H9 (cell line): ENCODE measurements around the gene MYT1. TPM values are rescaled to one million over a fixed set of nuclear protein-coding genes. Genes with fewer than 3 reads are reported as not detected.

Source experiments
- DNase-seq: peaks from one replicate; pipeline ENCODE4 v3.0.0-alpha.2; 2017
- H2AFZ ChIP-seq: one replicate; pipeline ENCODE4 v1.6.1; 2013; ENCODE audit warnings: mild to moderate bottlenecking, low read length, control low read depth, moderate library complexity
- H2AK5ac ChIP-seq: 2 replicates; pipeline ENCODE4 v1.6.1; 2013; ENCODE audit warnings: low read length, control low read depth, mixed read lengths; ENCODE audit not compliant: insufficient read length
- H2BK120ac ChIP-seq: one replicate; pipeline ENCODE4 v1.6.1; 2013; ENCODE audit warnings: low read depth, mild to moderate bottlenecking, low read length, control low read depth, inconsistent platforms; ENCODE audit not compliant: poor library complexity, severe bottlenecking
- H2BK12ac ChIP-seq: 2 replicates; pipeline ENCODE4 v1.6.1; 2013; ENCODE audit warnings: low read length, control low read depth, mixed read lengths, low read depth; ENCODE audit not compliant: insufficient read length
- H2BK15ac ChIP-seq: 2 replicates; pipeline ENCODE4 v1.6.1; 2013; ENCODE audit warnings: low read depth, low read length, control low read depth
- H2BK20ac ChIP-seq: one replicate; pipeline ENCODE4 v1.6.1; 2013; ENCODE audit warnings: low read depth, mild to moderate bottlenecking, low read length, control low read depth, inconsistent platforms; ENCODE audit not compliant: poor library complexity, severe bottlenecking
- H2BK5ac ChIP-seq: 2 replicates; pipeline ENCODE4 v1.6.1; 2013; ENCODE audit warnings: low read length, control low read depth, mixed read lengths; ENCODE audit not compliant: insufficient read length
- H3K14ac ChIP-seq: 2 replicates; pipeline ENCODE4 v1.6.1; 2013; ENCODE audit warnings: low read length, control low read depth; ENCODE audit not compliant: insufficient read depth
- H3K18ac ChIP-seq: 2 replicates; pipeline ENCODE4 v1.6.1; 2013; ENCODE audit warnings: low read depth, mild to moderate bottlenecking, mixed read lengths, low read length, control low read depth; ENCODE audit not compliant: insufficient read length
- H3K23ac ChIP-seq: 2 replicates; pipeline ENCODE4 v1.6.1; 2013; ENCODE audit warnings: low read length, control low read depth, mixed read lengths, low read depth; ENCODE audit not compliant: insufficient read length
- H3K23me2 ChIP-seq: 2 replicates; pipeline ENCODE4 v1.6.1; 2013; ENCODE audit warnings: low read depth, mild to moderate bottlenecking, mixed read lengths, low read length, control low read depth; ENCODE audit not compliant: insufficient read length, poor library complexity, severe bottlenecking
- H3K27ac ChIP-seq: 2 replicates; pipeline ENCODE4 v1.5.1; 2013; ENCODE audit warnings: low read length, control low read depth, mixed read lengths, low read depth; ENCODE audit not compliant: insufficient read length
- H3K27me3 ChIP-seq: 2 replicates; pipeline ENCODE4 v1.6.1; 2013; ENCODE audit warnings: low read length, control low read depth, inconsistent platforms; ENCODE audit not compliant: insufficient read depth
- H3K4ac ChIP-seq: 2 replicates; pipeline ENCODE4 v1.6.1; 2013; ENCODE audit warnings: low read depth, mild to moderate bottlenecking, control low read depth, inconsistent platforms, low read length, moderate library complexity
- H3K4me1 ChIP-seq: 2 replicates; pipeline ENCODE4 v1.6.1; 2013; ENCODE audit warnings: low read length, control low read depth, inconsistent platforms; ENCODE audit not compliant: insufficient read depth
- H3K4me2 ChIP-seq: 2 replicates; pipeline ENCODE4 v1.6.1; 2013; ENCODE audit warnings: low read length, control low read depth, mixed read lengths; ENCODE audit not compliant: insufficient read length, insufficient read depth
- H3K56ac ChIP-seq: 2 replicates; pipeline ENCODE4 v1.6.1; 2013; ENCODE audit warnings: low read depth, mild to moderate bottlenecking, mixed read lengths, low read length, control low read depth; ENCODE audit not compliant: insufficient read length
- H3K79me1 ChIP-seq: 2 replicates; pipeline ENCODE4 v1.6.1; 2013; ENCODE audit warnings: low read depth, mild to moderate bottlenecking, moderate library complexity, low read length, control low read depth, inconsistent platforms; ENCODE audit not compliant: insufficient read depth, poor library complexity, severe bottlenecking
- H3K79me2 ChIP-seq: 2 replicates; pipeline ENCODE4 v1.6.1; 2013; ENCODE audit warnings: low read length, control low read depth, inconsistent platforms; ENCODE audit not compliant: insufficient read depth
- H3K9ac ChIP-seq: 2 replicates; pipeline ENCODE4 v1.6.1; 2013; ENCODE audit warnings: low read length, control low read depth, mixed read lengths; ENCODE audit not compliant: insufficient read length; ENCODE audit errors: extremely low read depth
- H3K9me3 ChIP-seq: one replicate; pipeline ENCODE4 v1.6.1; 2013; ENCODE audit warnings: low read depth, low read length, inconsistent platforms; ENCODE audit not compliant: control insufficient read depth
- H3T11ph ChIP-seq: one replicate; pipeline ENCODE4 v1.6.1; 2013; ENCODE audit warnings: mild to moderate bottlenecking, low read length, control low read depth, inconsistent platforms
- H4K20me1 ChIP-seq: one replicate; pipeline ENCODE4 v1.6.1; 2013; ENCODE audit not compliant: control insufficient read depth, insufficient read length, insufficient read depth
- H4K5ac ChIP-seq: 2 replicates; pipeline ENCODE4 v1.6.1; 2013; ENCODE audit warnings: low read depth, mild to moderate bottlenecking, mixed read lengths, low read length, control low read depth; ENCODE audit not compliant: insufficient read length
- H4K8ac ChIP-seq: replicated peaks from 2 replicates; pipeline ENCODE4 v1.6.1; 2013; ENCODE audit warnings: low read length, control low read depth, mixed read lengths, low read depth; ENCODE audit not compliant: insufficient read length
- H4K91ac ChIP-seq: 2 replicates; pipeline ENCODE4 v1.6.1; 2013; ENCODE audit warnings: low read depth, mild to moderate bottlenecking, moderate library complexity, mixed read lengths, low read length, control low read depth; ENCODE audit not compliant: insufficient read length
- H3K27ac Mint-ChIP-seq, 3 experiments: 2 replicates in 2 of 3; 3 replicates in 1 of 3; pipeline ENCODE4 v1.8.0; 2020 to 2021; ENCODE audit warnings: mixed read lengths in 3 of 3, mild to moderate bottlenecking in 1 of 3, moderate library complexity in 1 of 3
- H3K27me3 Mint-ChIP-seq: 2 replicates; pipeline ENCODE4 v1.8.0; 2021; ENCODE audit warnings: low read depth, mild to moderate bottlenecking, moderate library complexity, mixed read lengths
- H3K36me3 Mint-ChIP-seq, 3 experiments: 2 replicates in 2 of 3; 3 replicates in 1 of 3; pipeline ENCODE4 v1.8.0; 2020 to 2021; ENCODE audit warnings: low read depth in 3 of 3, mixed read lengths in 3 of 3; ENCODE audit not compliant: insufficient read depth in 1 of 3
- H3K4me1 Mint-ChIP-seq, 2 experiments: 2 replicates each; pipeline ENCODE4 v1.8.0; 2020; ENCODE audit warnings: mixed read lengths in 2 of 2
- H3K4me3 Mint-ChIP-seq, 2 experiments: 2 replicates in 1 of 2; 3 replicates in 1 of 2; pipeline ENCODE4 v1.8.0; 2020 to 2021; ENCODE audit warnings: mild to moderate bottlenecking in 2 of 2, mixed read lengths in 2 of 2, moderate library complexity in 1 of 2
- H3K9me3 Mint-ChIP-seq, 2 experiments: 2 replicates in 1 of 2; 3 replicates in 1 of 2; pipeline ENCODE4 v1.8.0; 2020; ENCODE audit warnings: mild to moderate bottlenecking in 2 of 2, mixed read lengths in 2 of 2, moderate library complexity in 1 of 2
- CTCF ChIP-seq: fragments of 200-600 bp; sonication (generic); conservative IDR thresholded peaks from 3 replicates; pipeline ENCODE4 v1.8.0; 2021; ENCODE audit warnings: antibody characterized with exemption, mild to moderate bottlenecking
- WGBS: extraction: QIAGEN DNeasy Blood & Tissue Kit; methylation state at CpG from one replicate; pipeline ENCODE4 v1.1.7; 2013; ENCODE audit warnings: missing lambda C conversion rate, low lambda C conversion rate, mixed read lengths; ENCODE audit not compliant: insufficient read length; ENCODE audit errors: extremely low coverage; 5-methylcytosine and 5-hydroxymethylcytosine counted together
- total RNA-seq: library from RNA; stranded (reverse); gene quantifications from 2 replicates; pipeline ENCODE4 v1.2.1, GENCODE V29; 2021

MYT1 gene
- total RNA-seq, 1 experiment from 2014 or later: 0.79 TPM

DNA sequence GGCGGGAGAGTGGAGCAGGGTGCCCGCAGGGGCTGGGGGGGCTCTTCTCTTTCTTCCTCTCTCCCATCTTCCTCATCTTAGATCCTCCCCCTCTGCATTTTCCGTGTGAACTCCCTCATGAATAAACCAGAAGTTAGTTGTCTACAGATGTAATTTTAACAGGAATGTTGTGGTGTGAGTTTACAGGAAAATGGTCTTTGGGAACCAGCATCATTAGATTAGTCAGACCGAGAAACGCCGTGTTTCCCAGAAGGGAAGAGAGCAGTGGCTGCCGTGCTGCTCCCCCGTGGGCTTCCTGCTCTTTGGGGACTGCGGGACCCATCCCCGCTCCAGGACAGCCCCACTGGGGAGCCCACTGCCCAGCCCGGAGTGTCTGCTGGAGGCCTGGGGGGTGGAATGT, 3.4 kb downstream of the MYT1 start:
- no peak overlapping the region for H2BK120ac ChIP-seq
- Mint-ChIP-seq H3K4me3 (no peak overlapping the region), H3K9me3 (no peaks in the 10 kb centered on the region), H3K27me3 (peaks cover 42% of the 10 kb centered on the region), H3K36me3 (no peaks in the 10 kb centered on the region), H3K4me1 (peaks cover 21 to 51% of the 10 kb centered on the region in 2 experiments), H3K27ac (no peak overlapping the region)
- no peaks in the 10 kb centered on the region for H3K9me3 ChIP-seq
- H2BK15ac ChIP-seq: no peak overlapping the region
- H3T11ph ChIP-seq: no peak overlapping the region
- H3K14ac ChIP-seq: no peak overlapping the region
- H4K5ac ChIP-seq: no peak overlapping the region
- H3K79me1 ChIP-seq: no peaks in the 10 kb centered on the region
- no peaks in the 10 kb centered on the region for H3K23me2 ChIP-seq
- no peak overlapping the region for H3K18ac ChIP-seq
- no peak overlapping the region for H3K23ac ChIP-seq
- no peak overlapping the region for H4K8ac ChIP-seq
- no peak overlapping the region for H2BK5ac ChIP-seq
- H3K4me1 ChIP-seq: peaks cover 2% of the 10 kb centered on the region; the same call in 1 of the 2 replicates
- no peak overlapping the region for H4K91ac ChIP-seq
- no peaks in the 10 kb centered on the region for H4K20me1 ChIP-seq
- no CpG with 5 or more reads among the region's 11 CpGs for WGBS
- H3K9ac ChIP-seq: no peak overlapping the region
- TF ChIP-seq CTCF: no peak
- H3K4me2 ChIP-seq: no peak overlapping the region
- no peak overlapping the region for H3K4ac ChIP-seq
- no peak overlapping the region for H2BK12ac ChIP-seq
- H2AFZ ChIP-seq: no peak overlapping the region
- no peak overlapping the region for H3K56ac ChIP-seq
- no peak overlapping the region for H2BK20ac ChIP-seq
- H3K27me3 ChIP-seq: no peaks in the 10 kb centered on the region; the same call in 1 of the 2 replicates
- no peak for DNase-seq
- H3K27ac ChIP-seq: no peak overlapping the region
- no peaks in the 10 kb centered on the region for H3K79me2 ChIP-seq
- no peak overlapping the region for H2AK5ac ChIP-seq
